Esophagus squamous epithelium (tissue), 4 donors: Measurements from ENCODE around the gene ACSS2.

Experiments used
- POLR2A ChIP-seq, 4 donors: fragments of 450-650 bp; IDR thresholded peaks; one replicate each; pipeline ENCODE4 v1.6.1; 2017; ENCODE audit warnings: antibody characterized with exemption in 4 of 4, mild to moderate bottlenecking in 4 of 4, moderate library complexity in 3 of 4
- TF ChIP-seq, protein P1 (sequence below), 6 experiments: fragments of 450-650 bp in 4 of 6; fragments of 200-600 bp in 2 of 6; sonication (generic) in 2 of 6; IDR thresholded peaks; one replicate each; pipeline ENCODE4 v1.5.1; 2016 to 2019; ENCODE audit warnings: antibody characterized with exemption in 6 of 6, mild to moderate bottlenecking in 4 of 6, moderate library complexity in 4 of 6

DNA sequence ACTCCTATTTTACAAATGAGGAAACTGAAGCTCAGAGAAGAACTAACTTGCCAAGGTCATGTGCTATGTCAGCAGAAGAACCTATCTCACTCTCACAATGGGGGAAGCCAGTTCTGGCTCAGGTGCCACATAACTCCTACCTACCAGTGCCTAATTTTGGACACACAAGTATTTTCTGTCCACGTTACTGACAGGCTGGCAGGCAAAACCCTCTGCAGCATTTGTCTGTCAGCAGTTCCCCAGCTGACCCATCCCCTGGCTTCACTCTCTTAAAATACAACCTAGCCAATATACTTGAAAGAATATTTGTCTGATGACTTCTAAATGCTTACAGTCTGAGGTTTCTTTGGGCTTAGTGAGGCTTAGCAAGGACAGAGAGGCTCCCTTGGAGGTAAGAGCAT is 63.7 kb downstream of the ACSS2 start:
- TF ChIP-seq, protein P1, sequence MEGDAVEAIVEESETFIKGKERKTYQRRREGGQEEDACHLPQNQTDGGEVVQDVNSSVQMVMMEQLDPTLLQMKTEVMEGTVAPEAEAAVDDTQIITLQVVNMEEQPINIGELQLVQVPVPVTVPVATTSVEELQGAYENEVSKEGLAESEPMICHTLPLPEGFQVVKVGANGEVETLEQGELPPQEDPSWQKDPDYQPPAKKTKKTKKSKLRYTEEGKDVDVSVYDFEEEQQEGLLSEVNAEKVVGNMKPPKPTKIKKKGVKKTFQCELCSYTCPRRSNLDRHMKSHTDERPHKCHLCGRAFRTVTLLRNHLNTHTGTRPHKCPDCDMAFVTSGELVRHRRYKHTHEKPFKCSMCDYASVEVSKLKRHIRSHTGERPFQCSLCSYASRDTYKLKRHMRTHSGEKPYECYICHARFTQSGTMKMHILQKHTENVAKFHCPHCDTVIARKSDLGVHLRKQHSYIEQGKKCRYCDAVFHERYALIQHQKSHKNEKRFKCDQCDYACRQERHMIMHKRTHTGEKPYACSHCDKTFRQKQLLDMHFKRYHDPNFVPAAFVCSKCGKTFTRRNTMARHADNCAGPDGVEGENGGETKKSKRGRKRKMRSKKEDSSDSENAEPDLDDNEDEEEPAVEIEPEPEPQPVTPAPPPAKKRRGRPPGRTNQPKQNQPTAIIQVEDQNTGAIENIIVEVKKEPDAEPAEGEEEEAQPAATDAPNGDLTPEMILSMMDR (IDR thresholded peaks at IDR 0.05): no peak
- no peak for TF ChIP-seq POLR2A (IDR thresholded peaks at IDR 0.05)
